Fibroblast of skin of right quadriceps (primary cell): Measurements from ENCODE around the gene SMC1B.
"Not testable (repeated sequence)": the region's sequence is repeated elsewhere in the genome, so short reads cannot be mapped to it uniquely, and the experiment has no call there.

Source experiments
- DNase-seq: peaks from one replicate; pipeline ENCODE4 v3.0.0-alpha.2; 2013

SMC1B gene

GRCh38 chr22:45442116-45442515, 28.7 kb upstream of the SMC1B start:
- DNase-seq, result no peak

DNA sequence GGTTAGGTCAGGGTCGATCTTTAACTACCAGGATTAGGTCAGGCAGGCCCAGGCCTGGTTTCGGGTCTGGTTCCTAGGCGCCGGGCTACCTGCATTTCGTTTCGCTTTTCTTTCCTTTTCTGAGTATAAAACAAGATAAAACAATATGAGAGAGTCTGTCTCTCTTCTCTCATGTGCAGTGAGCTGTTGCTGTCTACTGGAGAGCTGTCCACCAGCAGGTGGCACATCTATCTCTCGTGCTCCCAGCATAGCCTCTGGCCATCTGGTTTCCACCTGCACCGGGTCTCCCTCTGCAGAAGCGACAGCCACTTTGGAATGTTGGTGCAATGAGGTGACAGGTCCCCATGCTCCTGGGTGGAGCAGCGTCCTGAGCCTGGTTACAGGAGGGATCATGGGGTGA, 27.7 kb upstream of the SMC1B start:
- DNase-seq, result peak; percentile 71

- not testable (repeated sequence) for DNase-seq
These were observed 27.3 kb upstream of the SMC1B start for GRCh38 chr22:45440688-45441087.

DNA sequence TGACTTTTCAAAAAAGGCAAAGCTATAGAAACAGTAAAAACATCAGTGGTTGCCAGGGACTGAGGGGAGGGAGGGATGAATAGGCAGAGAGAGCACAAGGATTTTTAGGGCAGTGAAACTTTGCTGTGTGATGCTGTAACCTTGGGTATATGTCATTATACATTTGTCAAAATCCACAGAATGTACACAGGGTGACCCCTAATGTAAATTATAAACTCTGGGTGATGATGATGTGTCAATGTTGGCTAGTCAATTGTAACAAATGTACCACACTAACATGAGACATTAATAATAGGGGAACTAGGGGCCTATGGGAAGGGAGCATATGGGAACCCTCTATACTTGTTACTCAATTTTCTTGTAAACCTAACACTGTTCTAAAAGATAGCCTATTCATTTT, 24.9 kb upstream of the SMC1B start:
- no peak for DNase-seq

DNA sequence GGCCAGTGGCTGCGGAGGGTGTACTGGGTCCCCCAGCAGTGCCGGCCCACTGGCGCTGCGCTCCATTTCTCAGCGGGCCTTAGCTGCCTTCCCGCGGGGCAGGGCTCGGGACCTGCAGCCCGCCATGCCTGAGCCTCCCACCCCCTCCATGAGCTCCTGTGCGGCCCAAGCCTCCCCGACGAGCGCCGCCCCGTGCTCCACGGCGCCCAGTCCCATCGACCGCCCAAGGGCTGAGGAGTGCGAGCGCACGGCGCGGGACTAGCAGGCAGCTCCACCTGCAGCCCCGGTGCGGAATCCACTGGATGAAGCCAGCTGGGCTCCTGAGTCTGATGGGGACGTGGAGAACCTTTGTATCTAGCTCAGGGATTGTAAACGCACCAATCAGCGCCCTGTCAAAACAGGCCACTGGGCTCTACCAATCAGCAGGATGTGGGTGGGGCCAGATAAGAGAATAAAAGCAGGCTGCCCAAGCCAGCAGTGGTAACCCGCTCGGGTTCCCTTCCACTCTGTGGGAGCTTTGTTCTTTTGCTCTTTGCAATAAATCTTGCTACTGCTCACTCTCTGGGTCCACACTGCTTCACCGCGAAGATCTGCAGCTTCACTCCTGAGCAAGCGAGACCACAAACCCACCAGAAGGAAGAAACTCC, 23.6 kb upstream of the SMC1B start:
- not testable (repeated sequence) for DNase-seq

DNA sequence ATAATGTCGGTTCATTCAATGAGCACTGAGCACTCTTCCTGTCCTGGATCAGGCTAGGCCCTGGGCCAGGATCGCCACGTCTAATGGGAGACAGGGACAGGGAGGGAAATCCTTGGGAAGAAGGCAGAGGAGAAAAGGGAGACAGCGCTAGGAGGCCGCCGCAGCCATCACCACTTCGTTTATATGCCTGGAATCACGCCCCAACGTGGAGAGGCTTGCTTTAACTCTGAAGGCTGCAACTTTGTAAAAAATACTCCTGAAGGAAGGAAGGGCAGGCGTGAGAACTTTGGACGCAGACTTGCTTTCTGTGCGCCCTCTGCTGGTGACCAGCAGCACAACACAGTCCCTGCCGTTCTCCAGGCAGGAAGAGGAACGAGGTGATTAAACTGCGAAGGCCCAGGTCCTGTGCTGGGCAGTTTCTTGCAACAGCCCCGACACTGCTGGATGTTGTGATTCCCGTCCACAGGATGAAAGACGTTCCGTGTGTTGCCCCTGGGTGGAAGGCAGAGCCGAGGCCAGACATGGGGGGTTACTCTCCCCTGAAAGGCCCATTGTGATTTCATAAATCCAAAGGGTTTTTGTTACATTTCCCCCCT, 22.2 kb upstream of the SMC1B start:
- DNase-seq, result peak; percentile 88

DNA sequence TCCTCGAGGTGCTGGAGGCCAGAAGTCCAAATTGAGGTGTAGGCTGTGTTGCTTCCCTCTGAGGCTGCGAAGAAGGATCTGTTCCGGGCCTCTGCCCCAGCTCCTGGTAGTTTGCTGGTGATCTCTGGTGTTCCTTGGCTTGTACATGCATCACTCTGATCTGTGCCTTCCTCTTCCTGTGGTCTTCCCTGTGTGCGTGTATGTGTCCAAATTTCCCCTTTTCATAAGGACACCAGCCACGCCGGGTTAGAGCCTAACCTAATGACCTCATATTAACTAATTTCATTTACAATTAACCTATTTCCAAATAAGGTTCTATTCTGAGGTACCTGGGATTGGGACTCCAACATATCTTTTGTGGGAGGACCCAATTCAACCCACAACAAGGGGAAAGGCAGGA, 21.6 kb upstream of the SMC1B start:
- DNase-seq, result no peak

- DNase-seq, result no peak
These were observed 17.5 kb upstream of the SMC1B start for GRCh38 chr22:45430871-45431270.

- no peak for DNase-seq
These were observed 16.8 kb upstream of the SMC1B start for GRCh38 chr22:45429981-45430775.

DNA sequence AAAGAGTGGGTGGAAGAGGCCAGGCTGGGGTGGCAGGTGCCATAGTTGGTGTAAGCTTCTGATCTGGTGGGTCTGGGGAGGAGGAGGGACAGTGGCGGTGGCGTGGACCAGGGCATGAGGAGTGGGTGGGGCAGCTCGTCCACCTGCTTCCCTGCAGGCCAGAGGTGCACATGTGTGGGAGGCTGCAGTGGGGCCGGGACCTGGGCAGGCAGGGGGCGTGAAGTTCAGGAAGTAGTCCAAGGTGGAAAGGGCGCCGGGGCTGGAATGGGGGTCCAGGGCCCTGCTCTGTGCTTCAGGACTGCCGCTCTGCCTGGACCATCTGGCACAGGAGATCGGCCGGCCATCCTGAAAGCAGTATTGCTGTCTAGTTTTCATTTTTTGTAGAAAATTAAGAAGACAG, 16.0 kb upstream of the SMC1B start:
- DNase-seq, result no peak

- no peak for DNase-seq
These were observed 15.3 kb upstream of the SMC1B start for GRCh38 chr22:45428391-45429385.

DNA sequence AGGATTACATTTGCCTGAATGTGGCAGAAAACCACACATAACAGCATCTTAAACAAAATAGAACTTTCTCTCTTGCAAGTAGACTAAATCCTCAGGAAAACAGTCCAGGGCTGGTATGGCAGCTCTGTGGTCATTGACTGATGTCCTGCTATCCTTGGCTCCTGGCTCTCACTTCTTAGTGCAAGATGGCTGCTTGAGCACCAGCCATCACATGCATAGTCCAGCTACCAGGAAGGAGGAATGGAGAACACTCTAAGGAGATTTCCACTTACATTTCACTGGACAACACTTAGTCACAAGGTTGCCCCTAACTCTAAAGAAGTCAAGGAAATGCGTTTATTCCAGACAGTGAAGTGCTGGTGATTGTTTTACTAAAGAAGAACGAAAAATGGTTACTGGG, 13.7 kb upstream of the SMC1B start:
- DNase-seq, result no peak

GRCh38 chr22:45426387-45426786, 13.0 kb upstream of the SMC1B start:
- DNase-seq, result no peak

- no peak for DNase-seq
These were observed 12.3 kb upstream of the SMC1B start for GRCh38 chr22:45425531-45426265.

DNA sequence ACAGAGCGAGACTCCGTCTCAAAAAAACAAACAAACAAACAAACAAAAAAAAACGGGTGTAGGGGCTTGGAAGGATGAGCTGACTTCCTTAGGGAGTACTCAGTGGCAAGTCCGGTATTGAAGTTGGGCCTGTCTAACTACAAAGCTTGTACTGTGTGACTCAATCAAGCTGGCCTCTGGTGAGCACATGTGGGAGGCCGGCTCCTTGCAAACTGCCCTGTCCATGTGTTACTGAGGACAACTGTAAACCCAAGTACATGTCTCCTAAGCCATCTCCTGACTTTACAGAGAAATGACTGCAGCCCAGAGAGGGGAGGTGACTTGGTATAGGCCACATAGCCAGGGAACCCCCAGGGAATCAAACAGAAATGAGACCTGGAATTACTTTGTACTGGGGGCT, 11.7 kb upstream of the SMC1B start:
- DNase-seq, result no peak

DNA sequence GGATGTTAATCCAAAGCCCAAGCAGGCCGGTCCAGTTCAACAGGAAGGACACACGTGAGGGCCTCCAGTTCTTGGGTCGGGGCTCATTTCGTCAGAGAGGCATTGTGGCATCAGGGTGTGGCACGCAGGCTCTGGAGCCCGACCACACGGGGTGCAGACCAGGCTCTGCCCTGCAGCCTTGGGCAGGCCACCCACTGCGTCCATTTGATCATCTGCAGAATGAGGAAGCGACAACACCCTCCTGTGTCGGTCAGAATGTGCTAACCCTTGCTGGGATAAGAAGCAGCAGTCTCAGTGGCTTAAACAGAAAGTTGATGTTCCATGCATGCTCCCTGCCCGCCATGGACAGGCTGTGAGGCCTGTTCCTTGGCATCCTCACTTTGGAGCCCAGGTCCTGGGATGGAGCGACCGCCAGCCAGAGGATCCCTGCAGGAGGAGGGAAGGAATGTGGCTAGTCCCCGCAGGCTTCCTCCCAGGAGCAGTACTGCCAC, 10.9 kb upstream of the SMC1B start:
- no peak for DNase-seq

- DNase-seq, result no peak
These were observed 10.1 kb upstream of the SMC1B start for GRCh38 chr22:45423524-45423923.

- no peak for DNase-seq
These were observed 9.0 kb upstream of the SMC1B start for GRCh38 chr22:45422237-45422983.

DNA sequence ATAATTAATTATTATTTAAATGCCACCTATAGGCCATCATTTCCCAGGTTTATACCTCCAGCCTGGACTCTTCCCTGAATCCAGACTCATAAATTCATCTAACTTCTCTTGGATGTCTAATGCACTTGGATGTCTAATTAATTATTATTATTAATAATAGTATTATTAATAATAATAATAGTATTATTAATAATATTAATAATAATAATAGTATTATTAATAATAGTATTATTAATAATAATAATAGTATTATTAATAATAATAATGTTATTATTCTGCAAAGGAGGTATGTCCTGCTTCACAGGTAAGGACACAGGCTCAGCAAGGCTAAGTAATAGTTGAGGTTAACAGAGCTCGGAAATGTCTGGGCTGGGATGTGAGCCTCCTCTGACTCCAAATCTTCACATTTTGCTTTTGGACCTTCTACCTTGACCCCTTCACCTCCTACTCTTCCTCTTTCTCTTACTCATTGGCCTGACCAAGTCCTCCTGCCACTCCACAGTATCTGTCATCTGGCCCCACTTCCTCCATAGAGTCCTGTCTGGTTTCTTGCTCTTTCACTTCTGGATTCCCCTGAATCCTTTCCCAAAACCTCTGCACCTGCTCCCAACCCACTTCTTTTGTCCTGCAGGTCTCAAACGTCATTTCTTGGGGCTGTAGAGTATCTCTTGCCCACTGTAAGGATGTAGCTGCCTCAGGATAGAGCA, 8.1 kb upstream of the SMC1B start:
- no peak for DNase-seq

DNA sequence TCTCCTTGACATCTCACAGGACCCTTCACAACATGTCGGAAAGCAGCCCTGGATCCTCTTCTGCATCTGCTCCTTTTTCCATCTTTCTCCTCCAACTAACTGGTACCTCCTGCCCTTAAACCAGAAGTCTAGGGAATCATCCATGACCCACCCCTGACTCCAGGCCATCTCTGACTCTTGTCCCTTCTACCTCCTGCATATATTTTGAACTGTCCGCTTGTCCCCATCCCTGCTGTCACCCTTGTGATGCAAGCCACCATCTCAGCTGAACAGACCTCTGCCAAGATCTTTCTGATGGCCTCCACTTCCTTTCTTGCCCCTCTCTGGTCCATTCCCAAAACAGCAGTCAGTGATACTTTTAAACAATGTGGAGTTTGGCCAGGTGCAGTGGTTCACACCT, 7.1 kb upstream of the SMC1B start:
- no peak for DNase-seq

- DNase-seq, result no peak
These were observed 6.6 kb upstream of the SMC1B start for GRCh38 chr22:45420011-45420410.
